ENCODE measurements around the gene PPP6C.

Gene PPP6C

DNA sequence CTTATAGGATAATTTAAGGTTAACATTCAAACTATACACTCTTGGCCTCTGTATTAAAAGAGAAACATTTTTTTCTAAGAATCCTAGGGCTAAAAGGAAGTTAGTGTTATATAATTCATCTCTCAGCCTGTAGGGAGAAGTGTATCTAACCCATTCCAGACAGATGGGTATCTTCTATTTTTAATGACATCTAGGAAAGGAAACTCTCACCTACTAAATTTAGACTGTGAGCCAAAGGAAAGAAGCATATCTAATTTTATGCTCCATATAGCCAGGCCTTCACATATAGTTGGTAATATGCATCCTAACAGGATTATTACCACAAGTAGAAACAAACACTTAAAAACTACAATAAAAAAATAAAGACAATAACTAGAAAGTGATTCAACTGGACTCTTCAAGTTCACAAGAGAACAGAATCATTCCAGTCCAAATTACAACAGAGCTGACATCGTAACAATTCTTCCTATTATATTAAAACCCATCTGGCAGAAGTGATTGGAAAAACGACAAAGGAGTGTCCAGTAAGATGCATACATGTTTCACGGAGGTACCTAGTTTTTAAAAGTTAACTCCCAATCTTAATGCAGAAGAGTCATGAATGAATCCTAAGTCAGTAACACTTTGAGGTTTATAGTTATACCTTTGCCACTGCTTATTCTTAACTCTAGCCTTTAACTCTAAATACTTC lies 85.7 kb downstream of the PPP6C start:
- no peaks in the 10 kb centered on the region for H3K36me3 Mint-ChIP-seq
- H3K9me3 Mint-ChIP-seq (ENCODE audit: low read depth), result no peaks in the 10 kb centered on the region
- H3K27ac Mint-ChIP-seq, result no peak overlapping the region
- no peaks in the 10 kb centered on the region for H3K27me3 Mint-ChIP-seq
- H3K4me3 Mint-ChIP-seq, result no peak overlapping the region
- peaks cover 8% of the 10 kb centered on the region for H3K4me1 Mint-ChIP-seq (ENCODE audit: low read depth)

DNA sequence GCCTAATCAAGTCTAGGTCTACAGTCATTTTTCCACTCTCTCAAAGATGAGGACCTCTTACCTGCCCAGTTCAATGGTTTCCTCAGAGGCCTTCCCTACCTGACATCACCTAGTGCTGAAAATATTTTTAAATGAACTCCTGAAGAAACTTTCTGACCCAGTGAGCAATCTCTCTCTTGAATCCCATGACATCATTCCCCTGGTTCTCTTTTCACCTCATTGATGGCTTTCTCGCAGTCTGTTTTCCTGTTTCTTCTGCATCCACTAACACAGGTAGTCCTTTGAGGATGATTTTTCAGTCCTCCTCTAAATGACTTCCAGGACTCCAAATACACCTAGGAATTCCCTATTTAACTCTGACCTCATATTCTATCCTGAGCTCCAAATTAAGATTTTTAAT lies 86.6 kb downstream of the PPP6C start:
- Mint-ChIP-seq H3K4me3 (no peak overlapping the region), H3K27ac (no peak overlapping the region), H3K4me1 (ENCODE audit: low read depth) (peaks cover 8% of the 10 kb centered on the region), H3K36me3 (no peaks in the 10 kb centered on the region), H3K9me3 (ENCODE audit: low read depth) (no peaks in the 10 kb centered on the region), H3K27me3 (no peaks in the 10 kb centered on the region)

DNA sequence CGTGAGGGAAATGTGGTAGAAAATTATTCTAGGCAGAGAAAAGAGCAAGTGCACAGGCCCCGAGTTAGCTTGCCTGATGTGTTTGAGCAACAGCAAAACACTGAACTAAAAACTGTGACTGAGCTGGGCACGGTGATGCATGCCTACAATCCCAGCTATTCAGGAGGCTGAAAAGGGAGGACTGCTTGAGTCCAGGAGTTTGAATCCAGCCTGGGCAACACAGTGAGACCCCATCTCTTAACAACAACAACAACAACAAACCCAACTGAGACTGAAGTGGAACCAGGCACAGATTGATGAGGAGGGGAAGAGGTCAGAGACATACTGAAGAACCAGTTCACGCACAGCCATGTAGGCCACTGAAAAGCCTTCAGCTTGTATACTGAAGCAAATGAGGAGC lies 88.8 kb downstream of the PPP6C start:
- no peaks in the 10 kb centered on the region for H3K27me3 Mint-ChIP-seq
- no peak overlapping the region for H3K27ac Mint-ChIP-seq
- peaks cover 5% of the 10 kb centered on the region for H3K36me3 Mint-ChIP-seq
- peaks cover 4% of the 10 kb centered on the region for H3K9me3 Mint-ChIP-seq (ENCODE audit: low read depth)
- peaks cover 9% of the 10 kb centered on the region for H3K4me1 Mint-ChIP-seq (ENCODE audit: low read depth)
- H3K4me3 Mint-ChIP-seq, result no peak overlapping the region

DNA sequence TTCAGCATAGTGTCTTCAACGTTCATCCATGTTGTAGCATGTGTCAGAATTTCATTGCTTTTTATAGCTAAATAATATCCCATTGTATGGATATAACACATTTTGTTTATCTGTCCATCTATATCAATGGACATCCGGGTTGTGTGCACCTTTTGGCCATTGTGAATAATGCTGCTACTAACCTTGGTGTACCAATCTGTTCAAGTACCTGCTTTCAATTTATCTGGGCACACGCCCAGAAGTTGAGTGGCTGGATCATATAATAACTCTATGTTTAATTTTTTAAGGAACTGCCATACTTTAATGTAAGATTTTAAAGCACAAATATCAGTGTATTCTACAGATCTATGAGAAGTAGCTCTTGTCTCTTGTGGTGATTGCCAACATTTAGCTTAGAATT lies 89.8 kb downstream of the PPP6C start:
- no peak overlapping the region for H3K4me3 Mint-ChIP-seq
- no peak overlapping the region for H3K27ac Mint-ChIP-seq
- H3K27me3 Mint-ChIP-seq, result no peaks in the 10 kb centered on the region
- H3K36me3 Mint-ChIP-seq, result peaks cover 12% of the 10 kb centered on the region
- H3K9me3 Mint-ChIP-seq (ENCODE audit: low read depth), result peaks cover 4% of the 10 kb centered on the region
- peaks cover 11% of the 10 kb centered on the region for H3K4me1 Mint-ChIP-seq (ENCODE audit: low read depth)

Data from activated naive CD8-positive, alpha-beta T cell (primary cell).